ENCODE data around the gene RNFT2.

The RNFT2 gene

DNA sequence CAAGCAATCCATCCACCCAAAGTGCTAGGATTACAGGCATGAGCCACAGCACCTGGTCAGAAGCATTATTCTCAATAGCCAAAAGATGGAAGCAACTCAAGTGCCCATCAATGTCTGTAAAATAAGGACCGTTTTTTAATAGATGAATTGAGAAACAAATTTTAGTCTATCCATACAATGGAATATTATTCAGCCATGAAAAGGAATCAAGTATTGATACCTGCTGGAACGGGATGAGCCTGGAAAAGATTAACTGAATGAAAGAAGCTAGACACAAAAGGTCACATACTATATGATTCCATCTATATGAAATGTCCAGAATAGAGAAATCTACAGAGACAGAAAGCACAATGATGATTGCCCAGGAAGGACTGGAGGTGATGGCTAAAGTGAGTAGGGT is 163.5 kb downstream of the RNFT2 start:
- TF ChIP-seq, protein P1, sequence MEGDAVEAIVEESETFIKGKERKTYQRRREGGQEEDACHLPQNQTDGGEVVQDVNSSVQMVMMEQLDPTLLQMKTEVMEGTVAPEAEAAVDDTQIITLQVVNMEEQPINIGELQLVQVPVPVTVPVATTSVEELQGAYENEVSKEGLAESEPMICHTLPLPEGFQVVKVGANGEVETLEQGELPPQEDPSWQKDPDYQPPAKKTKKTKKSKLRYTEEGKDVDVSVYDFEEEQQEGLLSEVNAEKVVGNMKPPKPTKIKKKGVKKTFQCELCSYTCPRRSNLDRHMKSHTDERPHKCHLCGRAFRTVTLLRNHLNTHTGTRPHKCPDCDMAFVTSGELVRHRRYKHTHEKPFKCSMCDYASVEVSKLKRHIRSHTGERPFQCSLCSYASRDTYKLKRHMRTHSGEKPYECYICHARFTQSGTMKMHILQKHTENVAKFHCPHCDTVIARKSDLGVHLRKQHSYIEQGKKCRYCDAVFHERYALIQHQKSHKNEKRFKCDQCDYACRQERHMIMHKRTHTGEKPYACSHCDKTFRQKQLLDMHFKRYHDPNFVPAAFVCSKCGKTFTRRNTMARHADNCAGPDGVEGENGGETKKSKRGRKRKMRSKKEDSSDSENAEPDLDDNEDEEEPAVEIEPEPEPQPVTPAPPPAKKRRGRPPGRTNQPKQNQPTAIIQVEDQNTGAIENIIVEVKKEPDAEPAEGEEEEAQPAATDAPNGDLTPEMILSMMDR (conservative IDR thresholded peaks at IDR 0.05; ENCODE audit: low read length): no peak
- no peak for DNase-seq (ENCODE audit: low read depth)
- no peak overlapping the region for H3K4me3 ChIP-seq (ENCODE audit: low read length)
